ENCODE results near the gene RANBP1. TPM values are rescaled to one million over a fixed set of nuclear protein-coding genes. Genes with fewer than 3 reads are reported as not detected.

The RANBP1 gene
- polyA plus RNA-seq, 1 experiment = 166 TPM

- POLR2A ChIA-PET = no interaction called here
- no peak for DNase-seq (ENCODE audit: low read depth)
- no peak for TF ChIP-seq CTCF (IDR thresholded peaks at IDR 0.05; ENCODE audit: insufficient read depth, low read depth, low read length)
- CTCF ChIA-PET = interaction anchor here (1.2 kb wide), 1 partner anchor 9 kb away, joined by 4 read pairs; no protein-coding TSS in a partner anchor
- H3K4me3 ChIP-seq (ENCODE audit: low read depth, low read length) = no peak overlapping the region
- H3K36me3 ChIP-seq (ENCODE audit: control insufficient read depth, insufficient read depth, low read length) = no peaks in the 10 kb centered on the region
- H3K27me3 ChIP-seq (ENCODE audit: control insufficient read depth, insufficient read depth, low read length) = no peaks in the 10 kb centered on the region
Measured at GRCh38 chr22:20071524-20071972, 44.4 kb upstream of the RANBP1 start.

GRCh38 chr22:20076627-20077172 lies 39.2 kb upstream of the RANBP1 start:
- CTCF ChIA-PET = interaction anchor here (1.0 kb wide), 1 partner anchor 129 kb away, joined by 3 read pairs; no protein-coding TSS in a partner anchor
- TF ChIP-seq CTCF (IDR thresholded peaks at IDR 0.05; ENCODE audit: insufficient read depth, low read depth, low read length) = no peak
- Histone ChIP-seq H3K27me3 (ENCODE audit: control insufficient read depth, insufficient read depth, low read length) (no peaks in the 10 kb centered on the region), H3K36me3 (ENCODE audit: control insufficient read depth, insufficient read depth, low read length) (no peaks in the 10 kb centered on the region), H3K4me3 (ENCODE audit: low read depth, low read length) (no peak overlapping the region)
- DNase-seq (ENCODE audit: low read depth) = no peak
- POLR2A ChIA-PET = no interaction called here

GRCh38 chr22:20079745-20080444 lies 36.0 kb upstream of the RANBP1 start, which contains the start of gene DGCR8:
Gene DGCR8 (plus strand): TSS chr22:20080241. CDS start chr22:20085964, 5,723 bp downstream.
- DNase-seq (ENCODE audit: low read depth) = peak; percentile 71
- TF ChIP-seq CTCF (IDR thresholded peaks at IDR 0.05; ENCODE audit: insufficient read depth, low read depth, low read length) = no peak
- H3K36me3 ChIP-seq (ENCODE audit: control insufficient read depth, insufficient read depth, low read length) = no peaks in the 10 kb centered on the region; the same call in 1 of the 2 replicates
- CTCF ChIA-PET = no interaction called here
- POLR2A ChIA-PET = no interaction called here
- H3K27me3 ChIP-seq (ENCODE audit: control insufficient read depth, insufficient read depth, low read length) = no peaks in the 10 kb centered on the region
- H3K4me3 ChIP-seq (ENCODE audit: low read depth, low read length) = peak within 1 kb of the TSS; percentile 58

GRCh38 chr22:20080445-20080775 lies 35.5 kb upstream of the RANBP1 start:
- H3K27me3 ChIP-seq (ENCODE audit: control insufficient read depth, insufficient read depth, low read length) = no peaks in the 10 kb centered on the region
- POLR2A ChIA-PET = no interaction called here
- H3K4me3 ChIP-seq (ENCODE audit: low read depth, low read length) = peak overlapping the region; percentile 58
- H3K36me3 ChIP-seq (ENCODE audit: control insufficient read depth, insufficient read depth, low read length) = no peaks in the 10 kb centered on the region; the same call in 1 of the 2 replicates
- no peak for DNase-seq (ENCODE audit: low read depth)
- no peak for TF ChIP-seq CTCF (IDR thresholded peaks at IDR 0.05; ENCODE audit: insufficient read depth, low read depth, low read length)
- CTCF ChIA-PET = no interaction called here

GRCh38 chr22:20080776-20081654 lies 34.9 kb upstream of the RANBP1 start:
- no peak for TF ChIP-seq CTCF (IDR thresholded peaks at IDR 0.05; ENCODE audit: insufficient read depth, low read depth, low read length)
- H3K27me3 ChIP-seq (ENCODE audit: control insufficient read depth, insufficient read depth, low read length) = no peaks in the 10 kb centered on the region
- H3K4me3 ChIP-seq (ENCODE audit: low read depth, low read length) = peak overlapping the region; percentile 58
- peaks cover 2% of the 10 kb centered on the region for H3K36me3 ChIP-seq (ENCODE audit: control insufficient read depth, insufficient read depth, low read length)
- DNase-seq (ENCODE audit: low read depth) = no peak
- POLR2A ChIA-PET = no interaction called here
- CTCF ChIA-PET = no interaction called here

Measured in BJ (cell line).